ENCODE data around the gene AGPAT3.

AGPAT3 gene

DNA sequence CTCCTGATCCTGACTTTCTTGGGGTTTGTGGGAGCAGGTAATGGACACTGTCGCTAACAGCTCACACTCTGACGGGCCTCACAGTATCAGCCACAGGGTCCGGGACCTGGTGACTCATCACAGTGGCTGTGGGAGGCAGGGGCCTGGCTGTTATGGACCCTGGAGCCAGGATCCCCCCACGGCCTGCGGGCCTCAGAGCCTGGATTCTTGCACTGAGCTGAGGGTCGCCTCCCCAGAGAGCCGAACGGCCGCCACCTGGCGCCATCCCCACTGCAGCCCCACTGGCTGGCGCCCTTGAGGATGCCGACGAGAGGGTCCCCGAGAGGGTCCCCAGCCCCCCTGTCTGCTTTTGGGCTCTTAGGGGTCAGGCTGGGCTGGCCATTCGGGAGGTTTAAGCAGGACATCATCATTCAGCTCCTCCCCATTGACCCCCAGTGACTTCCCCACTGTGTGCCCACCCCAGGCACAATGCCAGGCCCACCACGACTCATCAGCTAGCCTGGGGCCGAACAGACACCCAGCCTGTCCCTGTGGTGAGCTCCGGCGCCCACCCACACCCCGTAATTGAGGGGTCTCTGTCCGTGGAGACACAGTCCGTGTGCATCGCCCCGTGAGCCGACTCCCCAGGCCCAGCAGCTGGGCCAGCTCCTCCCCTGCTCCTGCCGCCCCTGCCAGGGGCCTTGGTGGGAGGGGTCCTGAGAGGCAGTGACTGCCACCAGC is 116.3 kb downstream of the AGPAT3 start:
- no peak for DNase-seq (ENCODE audit: low read depth)

DNA sequence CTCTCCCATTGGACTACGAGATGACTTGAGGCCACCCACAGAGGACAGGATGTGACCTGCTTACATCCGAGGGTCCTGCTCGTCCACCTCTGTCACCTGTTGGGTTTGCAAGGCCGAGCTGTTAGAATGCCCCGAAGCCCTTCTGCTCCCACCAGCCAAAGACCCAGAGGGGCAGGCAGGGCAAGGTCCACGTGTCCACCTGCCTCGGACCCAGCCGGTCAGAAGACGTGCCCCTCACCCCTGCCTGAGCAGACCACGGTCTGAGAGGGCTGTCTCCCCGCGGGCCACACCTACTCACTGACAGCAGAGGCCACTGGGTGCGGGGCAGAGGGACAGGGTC is 116.8 kb downstream of the AGPAT3 start:
- no peak for DNase-seq (ENCODE audit: low read depth)

DNA sequence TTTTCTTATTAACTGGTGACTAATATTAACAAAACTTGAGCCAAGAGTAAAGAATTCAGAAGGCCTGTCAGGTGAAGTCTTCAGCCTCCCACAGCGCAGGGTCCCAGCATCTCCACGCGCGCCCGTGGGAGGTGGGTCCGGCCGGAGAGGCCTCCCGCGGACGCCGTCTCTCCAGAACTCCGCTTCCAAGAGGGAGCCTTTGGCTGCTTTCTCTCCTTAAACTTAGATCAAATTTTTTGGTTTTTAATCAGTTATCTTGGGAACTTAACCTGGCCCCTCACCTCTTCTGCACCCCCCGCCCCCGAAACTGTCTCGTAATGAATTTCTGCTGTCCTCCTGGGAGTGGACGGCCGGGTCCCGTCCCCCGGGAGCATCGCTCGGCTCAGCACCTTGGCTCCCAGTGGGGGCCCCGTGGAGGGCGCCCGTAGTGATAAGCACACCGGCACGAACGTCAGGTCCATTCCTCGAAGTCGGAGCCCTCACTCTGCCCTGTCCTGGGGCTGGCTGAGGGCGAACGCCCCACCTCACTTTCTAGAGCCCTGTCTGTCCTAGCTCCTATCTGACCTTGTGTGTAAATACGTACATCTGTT is 117.6 kb downstream of the AGPAT3 start:
- no peak for DNase-seq (ENCODE audit: low read depth)

DNA sequence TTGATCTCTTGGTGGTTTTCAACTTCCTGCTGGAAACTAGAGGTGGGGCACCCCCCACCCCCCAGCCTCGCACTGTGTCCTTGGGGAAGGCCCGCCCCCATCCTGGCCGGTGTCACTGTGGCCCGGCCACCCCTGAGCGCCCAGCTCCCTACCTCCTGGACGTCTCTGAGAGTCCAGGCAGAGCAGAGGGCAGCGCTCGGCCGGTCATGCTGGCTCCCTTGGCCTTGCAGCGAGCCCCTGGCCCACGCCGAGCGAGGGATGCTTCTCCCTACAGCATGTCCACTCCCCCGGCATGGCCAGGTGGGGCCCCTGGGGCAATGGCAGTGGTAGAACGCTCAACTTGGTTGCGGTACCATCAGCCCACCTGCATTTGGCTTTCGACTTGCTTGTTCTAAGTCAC is 118.4 kb downstream of the AGPAT3 start:
- no peak for DNase-seq (ENCODE audit: low read depth)

DNA sequence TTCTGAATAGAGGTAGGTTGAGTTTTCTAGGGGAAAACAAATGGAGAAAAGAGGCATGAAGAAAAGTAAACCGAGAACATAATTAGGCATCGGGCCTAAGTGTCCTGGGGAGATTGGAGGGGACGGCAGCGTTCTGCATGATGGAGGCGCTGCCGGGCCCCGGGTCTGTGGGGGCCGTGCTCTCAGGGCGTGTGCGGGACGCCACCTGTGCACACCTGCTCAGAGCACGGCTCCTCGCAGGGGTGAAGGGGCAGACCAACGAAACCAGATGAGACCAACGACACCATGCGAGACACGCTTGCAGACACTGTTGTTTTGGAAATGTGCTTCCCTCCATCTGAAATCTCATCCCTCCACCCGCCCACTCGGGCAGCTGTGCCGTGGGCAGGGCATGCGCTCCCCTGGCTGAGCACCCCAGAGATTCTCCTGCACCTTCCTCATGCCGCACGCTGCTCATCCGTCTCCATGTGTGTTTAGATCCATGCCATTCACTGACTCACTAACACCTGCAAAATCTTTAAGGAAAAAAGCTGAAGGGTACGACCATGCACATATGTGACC is 118.9 kb downstream of the AGPAT3 start:
- DNase-seq (ENCODE audit: low read depth): no peak

DNA sequence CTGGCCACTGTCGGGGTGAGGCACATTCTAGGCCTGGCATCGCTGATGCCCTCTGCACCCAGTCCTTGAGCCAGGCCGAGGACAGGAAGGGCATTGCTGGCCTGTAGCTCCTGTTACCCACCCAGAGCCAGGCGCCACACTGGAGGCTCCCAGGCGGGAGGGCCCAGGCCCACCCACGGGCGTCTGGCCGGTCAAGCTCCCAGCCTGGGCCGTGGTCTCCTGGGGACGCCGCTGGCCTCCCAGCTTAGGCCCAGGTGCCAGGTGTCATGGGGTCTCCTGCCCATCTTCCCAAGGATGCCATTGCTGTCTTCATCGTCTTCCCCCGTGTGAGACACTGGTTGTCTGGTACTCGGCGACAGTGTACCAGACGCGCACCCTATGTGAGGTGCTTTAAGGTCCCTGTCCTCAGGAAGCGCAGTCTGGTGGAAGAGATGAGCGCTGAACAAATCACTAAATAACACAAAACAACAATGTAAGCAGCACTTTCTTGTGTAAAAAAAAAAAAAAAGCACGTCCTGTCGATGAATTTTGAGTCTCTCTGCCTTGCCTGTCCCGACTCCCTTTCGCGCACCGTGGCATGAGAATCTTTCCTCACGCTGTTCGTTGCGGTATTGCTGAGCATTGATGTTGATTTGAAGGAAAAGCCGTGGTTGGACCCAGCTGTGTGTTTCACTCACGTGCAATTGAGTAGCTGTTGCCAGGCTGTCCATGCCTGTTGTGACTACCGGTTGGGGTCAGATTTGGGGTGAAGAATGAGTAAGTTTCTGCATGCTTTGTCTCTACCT is 120.1 kb downstream of the AGPAT3 start:
- DNase-seq (ENCODE audit: low read depth): no peak

DNA sequence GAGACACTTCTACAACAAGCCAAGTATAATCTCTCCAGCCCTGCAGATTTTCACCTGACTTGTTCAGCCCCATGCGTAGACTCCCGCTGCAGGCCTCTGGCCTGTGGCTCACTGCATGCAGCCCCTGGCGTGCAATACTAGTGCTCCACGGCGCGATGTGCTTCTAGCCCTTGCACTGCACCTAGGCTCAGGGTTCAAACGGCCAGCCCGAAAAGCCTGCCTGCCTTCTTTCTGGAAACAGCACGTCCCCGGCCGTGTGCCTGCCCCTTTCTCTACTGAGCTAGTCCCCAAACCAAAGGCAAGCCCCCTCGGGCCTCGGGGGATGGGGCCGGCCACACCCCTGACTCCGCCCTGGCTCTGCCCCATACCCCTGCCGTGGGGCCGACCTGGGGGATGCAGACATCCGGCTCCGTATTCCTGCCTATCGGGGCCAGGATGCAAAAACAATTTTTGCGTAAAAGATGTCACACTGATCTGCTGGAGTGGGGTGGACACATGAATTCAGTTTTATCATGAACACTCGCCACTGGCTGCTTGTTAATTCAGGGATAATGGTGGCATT is 120.7 kb downstream of the AGPAT3 start:
- DNase-seq (ENCODE audit: low read depth): no peak

DNA sequence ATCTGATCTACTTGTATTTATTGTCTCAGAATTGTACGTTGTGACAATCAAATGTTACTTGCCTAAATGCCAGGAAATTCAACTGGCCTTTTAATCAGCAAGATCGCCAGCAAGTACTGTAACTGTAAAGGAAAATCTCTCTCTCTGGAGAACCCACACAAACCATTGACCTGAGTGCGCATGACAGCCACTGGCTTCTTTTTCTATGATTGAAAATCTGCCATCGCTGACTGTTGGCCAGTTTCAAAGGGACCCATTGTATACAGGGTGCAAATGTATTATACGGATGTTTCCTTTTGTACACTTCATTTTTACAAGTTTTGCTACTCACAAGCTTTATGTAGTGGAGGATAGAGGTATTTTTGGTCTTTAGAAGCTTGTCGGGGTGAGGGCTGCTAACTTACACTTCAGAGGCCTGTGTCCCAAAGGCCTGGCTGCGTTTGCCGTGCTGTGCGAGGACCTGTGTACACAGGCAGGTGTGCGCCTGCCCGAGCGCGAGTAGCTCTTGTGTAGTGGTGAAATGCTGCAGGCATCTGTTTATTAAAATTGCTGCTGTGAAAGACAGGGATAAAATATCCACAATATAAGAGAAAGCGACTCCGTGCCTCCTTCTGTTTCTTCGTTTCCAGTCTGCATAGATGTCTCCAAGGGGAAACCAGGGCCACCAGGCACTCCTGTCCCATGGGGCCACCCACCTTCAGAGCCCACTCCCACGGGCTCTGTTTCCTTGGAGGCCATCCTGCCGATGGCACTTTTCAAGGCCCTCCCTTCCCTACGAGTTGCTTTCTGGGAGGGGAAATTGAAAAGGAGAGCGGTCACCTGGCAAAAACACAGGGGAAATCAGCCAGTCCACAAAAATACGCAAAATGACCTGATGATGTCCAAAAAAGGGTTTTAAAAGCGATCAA is 121.8 kb downstream of the AGPAT3 start:
- DNase-seq (ENCODE audit: low read depth): no peak

DNA sequence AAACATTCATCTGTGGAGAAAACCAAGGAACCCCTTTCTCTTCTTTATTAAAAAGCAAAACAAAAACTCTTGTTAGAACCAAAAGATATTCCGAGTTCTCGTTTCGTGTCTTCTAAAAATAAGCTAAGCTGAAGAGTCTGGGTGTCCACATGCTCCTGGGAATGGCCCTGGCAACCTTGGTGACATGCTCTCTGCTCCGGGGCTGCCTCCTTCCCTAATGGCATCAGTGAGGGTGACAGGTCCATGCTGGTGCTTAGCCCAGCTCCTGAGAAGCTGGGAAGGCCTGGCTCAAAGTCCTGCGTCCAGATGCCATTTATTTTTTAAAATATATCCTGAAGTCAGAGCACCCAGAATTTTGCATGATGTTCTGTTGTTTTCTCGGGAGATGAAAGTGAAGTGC is 122.5 kb downstream of the AGPAT3 start:
- no peak for DNase-seq (ENCODE audit: low read depth)

DNA sequence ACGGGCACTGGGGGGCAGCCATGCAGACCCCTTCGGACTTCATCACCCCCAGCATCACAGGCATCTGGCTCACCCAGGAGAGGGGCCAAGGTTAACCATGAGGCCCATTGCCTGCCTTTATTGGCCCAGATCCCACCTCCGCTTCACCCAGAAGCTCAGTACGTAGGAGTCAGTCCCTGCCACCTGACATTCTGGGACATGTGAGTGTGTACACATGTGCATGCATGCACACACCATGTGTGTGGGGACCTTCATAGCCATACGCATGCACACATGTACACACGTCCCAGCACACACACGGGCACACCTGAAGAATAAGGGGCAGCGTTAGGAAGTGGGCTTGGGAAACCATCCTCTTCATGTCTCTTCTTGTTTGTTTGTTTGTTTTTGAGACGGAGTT is 123.0 kb downstream of the AGPAT3 start:
- DNase-seq (ENCODE audit: low read depth): no peak

DNA sequence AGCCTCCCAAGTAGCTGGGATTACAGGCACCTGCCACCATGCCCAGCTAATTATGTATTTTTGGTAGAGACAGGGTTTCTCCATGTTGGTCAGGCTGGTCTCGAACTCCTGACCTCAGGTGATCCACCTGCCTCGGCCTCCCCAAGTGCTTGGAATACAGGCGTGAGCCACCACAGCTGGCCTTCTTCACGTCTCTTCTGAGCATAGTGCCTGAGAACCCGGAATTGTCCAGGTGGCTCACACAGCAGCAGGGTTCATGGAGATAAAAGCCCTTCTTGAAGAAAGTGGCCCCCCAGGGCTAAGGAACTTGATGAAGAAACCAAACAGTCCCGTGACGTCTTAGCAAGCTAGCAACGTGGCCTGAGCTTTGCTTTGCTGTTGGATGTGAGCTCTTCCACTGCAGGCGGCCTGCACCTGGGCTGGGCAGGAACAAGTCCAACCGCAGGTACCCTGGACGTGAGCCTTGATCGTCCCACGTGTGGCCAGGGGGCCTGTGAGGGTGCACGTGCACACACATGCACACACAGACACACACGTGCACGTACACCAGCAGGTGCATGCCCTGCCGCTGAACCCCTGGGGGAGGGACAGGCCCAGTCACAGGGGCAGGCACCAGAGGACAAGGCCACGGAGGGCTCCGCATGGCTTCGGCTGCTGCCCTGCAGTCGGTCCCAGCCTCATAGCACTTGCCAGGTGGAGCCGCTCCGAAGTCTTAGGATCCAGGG is 123.6 kb downstream of the AGPAT3 start:
- no peak for DNase-seq (ENCODE audit: low read depth)

DNA sequence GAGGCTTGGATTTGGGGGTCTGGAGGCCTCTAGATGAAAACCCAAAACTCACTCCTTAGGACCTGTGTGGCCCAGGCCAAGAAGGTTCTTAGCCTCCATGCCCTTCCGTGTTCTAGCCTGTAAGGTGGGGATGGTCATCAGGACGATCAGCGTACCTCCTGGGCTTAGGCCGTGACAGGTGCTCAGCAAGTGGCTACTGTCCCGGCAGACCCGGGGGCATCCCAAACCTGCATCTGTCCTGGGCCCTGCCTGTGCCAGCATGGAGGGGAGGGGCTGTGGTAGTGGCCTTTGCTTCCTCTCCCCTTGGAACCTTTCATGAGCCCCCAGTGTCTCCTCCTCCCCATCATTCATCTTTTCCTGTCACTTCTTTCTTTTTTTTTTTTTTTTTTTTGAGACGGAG is 124.4 kb downstream of the AGPAT3 start:
- DNase-seq (ENCODE audit: low read depth): no peak

DNA sequence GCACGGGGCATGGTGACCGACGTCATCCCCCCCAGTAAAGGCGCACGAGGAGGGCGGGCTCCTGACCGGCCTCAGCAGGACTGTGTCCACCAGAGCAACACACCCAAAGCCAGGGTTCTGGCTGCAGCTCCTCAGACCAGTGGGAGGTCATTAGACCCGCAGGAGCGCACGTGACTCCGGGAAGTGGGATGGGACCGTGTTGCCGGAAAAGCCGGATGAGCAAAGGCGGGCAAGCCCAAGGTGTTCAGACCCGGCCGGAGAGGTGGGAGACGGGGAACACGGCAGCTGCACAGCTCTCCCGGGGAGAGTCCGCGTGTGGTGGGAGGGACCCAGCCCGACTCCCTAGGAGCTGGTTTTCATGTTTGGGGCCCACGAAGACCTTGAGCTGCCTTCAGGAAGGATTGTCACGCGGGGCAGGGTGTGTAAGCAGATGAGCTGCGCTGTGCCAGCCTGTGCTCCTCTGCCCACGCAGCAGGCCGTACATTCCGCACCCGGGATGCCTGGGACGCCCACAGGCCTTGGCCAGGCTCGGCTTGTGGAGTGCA is 126.5 kb downstream of the AGPAT3 start:
- DNase-seq (ENCODE audit: low read depth): no peak

DNA sequence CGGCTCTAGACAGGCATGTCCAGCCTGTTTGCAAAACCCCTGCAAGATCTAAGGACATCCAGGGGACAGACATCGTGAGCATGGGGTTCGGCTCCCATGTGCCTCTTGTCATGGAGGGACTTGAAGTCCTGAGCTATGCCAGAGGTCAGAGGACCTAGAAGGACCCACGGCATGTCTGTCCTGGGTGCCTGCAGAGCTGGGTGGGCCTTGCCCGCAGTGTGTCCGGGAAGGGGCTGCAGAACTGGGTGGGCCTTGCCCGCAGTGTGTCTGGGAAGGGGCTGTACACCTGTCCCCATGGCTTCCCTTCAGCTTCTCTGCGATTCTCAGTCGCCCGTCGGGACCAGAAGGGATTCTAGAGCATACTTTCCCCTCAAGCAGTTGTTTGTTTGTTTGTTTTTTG is 127.1 kb downstream of the AGPAT3 start:
- DNase-seq (ENCODE audit: low read depth): no peak

DNA sequence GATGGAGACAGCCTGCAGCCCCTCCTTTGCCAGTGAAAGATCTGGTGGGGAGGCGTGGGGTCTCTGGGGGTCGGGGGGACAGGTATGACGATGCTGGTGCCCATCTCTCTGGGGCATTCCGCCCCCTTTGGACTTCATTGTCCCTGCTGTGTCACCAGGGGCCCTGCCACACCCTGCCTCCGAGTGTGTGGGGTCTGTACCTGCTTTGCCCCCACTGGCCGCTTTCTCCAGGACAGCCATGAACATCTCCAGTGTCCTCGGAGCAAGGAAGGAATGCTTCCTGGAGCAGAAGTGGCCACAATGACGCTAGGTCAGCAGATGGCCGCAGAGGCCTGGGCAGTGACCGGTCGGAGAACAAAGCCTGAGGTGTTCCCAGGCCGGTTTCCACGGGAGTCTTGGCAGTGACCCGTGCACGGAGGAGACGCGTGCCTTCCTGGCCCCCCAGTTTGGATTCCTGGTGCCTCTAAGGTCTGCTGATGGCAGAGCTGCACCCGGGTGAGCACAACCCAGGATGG is 128.5 kb downstream of the AGPAT3 start:
- no peak for DNase-seq (ENCODE audit: low read depth)

DNA sequence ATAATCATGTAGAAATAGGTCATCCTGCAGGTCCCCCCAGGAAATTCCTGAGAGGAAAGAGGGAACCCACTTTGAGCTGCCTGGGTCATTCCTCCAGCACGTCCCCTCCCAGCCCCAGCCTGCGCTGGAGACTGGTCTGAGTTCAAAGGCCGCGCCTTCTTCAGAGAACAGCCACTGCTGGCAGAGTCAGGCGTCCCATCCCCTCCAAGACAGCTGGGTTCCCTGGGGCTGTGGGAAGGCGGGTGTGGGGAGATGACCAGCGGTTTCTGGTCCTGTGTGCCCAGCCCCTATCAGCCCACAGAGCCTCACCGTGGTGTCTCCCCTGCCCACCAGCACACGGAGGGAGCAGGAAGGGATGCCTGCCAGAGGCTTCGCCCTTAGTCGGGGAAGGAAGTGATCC is 129.1 kb downstream of the AGPAT3 start:
- DNase-seq (ENCODE audit: low read depth): no peak

DNA sequence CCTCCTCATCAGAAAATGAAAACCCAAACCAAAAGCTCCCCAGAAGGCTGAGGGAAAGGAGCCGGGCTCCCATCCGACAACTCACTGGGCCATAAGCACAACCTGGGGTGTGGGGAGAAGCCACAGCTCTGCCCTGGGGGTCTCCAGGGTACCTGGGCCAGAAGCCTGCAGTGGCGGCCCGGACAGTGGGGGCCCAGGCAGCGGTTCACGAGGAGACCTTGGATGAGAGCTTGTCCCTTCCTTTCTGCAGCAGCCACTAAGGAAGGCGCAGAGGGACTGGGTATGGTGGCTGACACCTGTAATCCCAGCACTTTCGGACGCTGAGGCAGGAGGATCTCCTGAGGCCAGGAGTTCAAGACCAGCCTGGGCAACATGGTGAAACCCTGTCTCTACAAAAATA is 129.6 kb downstream of the AGPAT3 start:
- DNase-seq (ENCODE audit: low read depth): no peak

DNA sequence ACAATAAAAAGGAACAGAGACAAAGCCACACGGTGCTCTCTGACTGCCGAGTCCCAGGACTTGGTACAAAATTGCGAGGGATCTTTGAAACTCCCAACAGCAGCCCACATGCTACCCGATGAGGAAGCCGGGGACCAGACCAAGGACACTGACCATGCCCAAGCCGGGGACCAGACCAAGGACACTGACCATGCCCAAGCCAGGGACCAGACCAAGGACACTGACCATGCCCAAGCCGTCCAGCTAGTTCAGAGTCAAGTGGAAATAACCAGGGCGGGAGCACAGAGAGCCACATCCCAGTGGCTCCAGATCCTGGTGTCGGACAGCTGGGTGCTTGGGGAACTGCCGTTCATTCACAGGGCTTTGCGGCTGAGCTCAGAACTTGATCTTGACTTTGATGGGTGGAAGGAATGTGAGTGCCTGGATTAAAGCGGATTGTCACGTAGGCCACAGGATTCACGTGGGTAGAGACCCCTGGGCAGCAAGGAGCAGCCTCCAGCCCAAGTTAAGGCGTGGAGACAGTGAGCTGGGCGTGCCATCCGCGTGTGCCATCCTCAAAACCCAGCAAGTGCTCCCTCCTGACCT is 130.6 kb downstream of the AGPAT3 start:
- DNase-seq (ENCODE audit: low read depth): no peak

DNA sequence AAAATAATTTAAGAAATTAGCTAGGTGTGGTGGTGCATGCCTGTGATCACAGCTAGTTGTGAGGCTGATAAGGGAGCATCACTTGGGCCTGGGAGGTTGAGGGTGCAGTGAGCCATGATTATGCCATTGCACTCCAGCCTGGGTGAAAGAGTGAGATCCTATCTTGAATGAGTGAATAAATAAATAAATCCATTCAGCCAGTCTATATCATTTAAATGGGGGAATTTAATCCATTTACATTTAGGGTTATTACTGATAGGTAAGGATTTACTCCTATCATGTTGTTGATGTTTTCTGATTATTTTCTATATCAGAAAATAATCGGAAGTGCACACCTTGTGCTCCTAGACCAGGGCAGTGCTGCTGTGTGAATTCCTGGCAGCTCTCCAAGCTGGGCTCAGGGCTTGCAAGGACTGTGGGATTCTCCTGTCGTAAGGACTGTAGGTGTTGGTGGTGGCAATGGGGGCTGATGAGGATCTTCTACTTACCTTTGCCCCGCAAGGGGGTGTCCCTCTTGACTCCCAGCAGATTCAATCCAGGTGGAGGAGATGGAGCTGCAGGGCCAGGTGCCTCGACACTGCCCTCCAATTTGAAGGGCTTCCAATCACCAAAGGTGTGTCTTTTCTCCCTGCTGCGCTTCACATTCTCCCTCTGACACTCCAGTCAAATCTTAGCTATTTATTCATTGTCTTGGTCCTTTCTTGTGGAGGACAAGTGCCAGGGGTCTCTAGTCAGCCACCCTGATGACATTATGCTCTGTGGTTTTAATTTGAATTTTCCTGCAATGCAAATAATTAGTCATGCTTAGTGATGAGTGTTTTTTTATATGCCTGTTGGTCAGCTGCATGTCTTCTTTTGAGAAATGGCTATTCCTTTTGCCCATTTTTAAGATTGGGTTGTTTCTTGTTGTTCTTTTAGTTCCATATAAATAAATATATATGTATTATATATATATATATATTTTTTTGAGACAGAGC is 133.0 kb downstream of the AGPAT3 start:
- no peak for DNase-seq (ENCODE audit: low read depth)
